Fibroblast of skin of back (primary cell): ENCODE data around the gene RCAN3.

ENCODE experiments used
- DNase-seq: peaks from one replicate; pipeline ENCODE4 v3.0.0-alpha.2; 2013

Gene RCAN3

GRCh38 chr1:24584171-24584647 lies 81.6 kb downstream of the RCAN3 start:
- no peak for DNase-seq

GRCh38 chr1:24586119-24586518 lies 83.5 kb downstream of the RCAN3 start:
- DNase-seq: no peak

GRCh38 chr1:24586970-24587820 lies 84.6 kb downstream of the RCAN3 start:
- peak; percentile 50 for DNase-seq

- DNase-seq: no peak
Observed at GRCh38 chr1:24588573-24588972, 85.9 kb downstream of the RCAN3 start.

DNA sequence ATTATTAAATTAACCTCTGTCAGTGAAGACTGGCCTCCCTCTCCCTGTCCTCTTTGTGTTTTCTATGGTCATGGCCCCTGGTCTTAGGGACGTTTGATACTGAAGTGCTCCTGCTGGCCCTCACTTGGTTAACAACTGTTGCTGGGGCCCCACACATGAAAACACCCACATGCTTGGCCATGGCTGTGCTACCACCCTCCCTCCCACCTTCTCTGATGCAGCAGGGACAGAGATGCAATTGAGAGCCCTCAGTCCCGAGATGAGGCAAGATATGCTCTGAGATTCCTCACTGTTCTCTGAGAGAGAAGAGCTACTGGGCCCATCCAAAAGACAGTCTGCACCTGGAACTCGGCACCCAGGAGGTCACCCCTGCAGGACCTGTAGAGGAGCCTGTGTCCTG lies 86.6 kb downstream of the RCAN3 start:
- DNase-seq: no peak
